OCI-LY3 (cell line): ENCODE results near the gene MASP1.

Experiments
- EZH2phosphoT487 ChIP-seq: fragments of 200-600 bp; shearing (Covaris generic); IDR thresholded peaks from 2 replicates; pipeline ENCODE4 v1.6.1; 2018; ENCODE audit warnings: antibody characterized with exemption, mixed run types, low read depth
- TF ChIP-seq, protein P1 (sequence below): fragments of 200-600, 300-600 bp; sonication (generic); IDR thresholded peaks from 2 replicates; pipeline ENCODE4 v1.5.1; 2014; ENCODE audit warnings: antibody characterized with exemption, low read length, low read depth

DNA sequence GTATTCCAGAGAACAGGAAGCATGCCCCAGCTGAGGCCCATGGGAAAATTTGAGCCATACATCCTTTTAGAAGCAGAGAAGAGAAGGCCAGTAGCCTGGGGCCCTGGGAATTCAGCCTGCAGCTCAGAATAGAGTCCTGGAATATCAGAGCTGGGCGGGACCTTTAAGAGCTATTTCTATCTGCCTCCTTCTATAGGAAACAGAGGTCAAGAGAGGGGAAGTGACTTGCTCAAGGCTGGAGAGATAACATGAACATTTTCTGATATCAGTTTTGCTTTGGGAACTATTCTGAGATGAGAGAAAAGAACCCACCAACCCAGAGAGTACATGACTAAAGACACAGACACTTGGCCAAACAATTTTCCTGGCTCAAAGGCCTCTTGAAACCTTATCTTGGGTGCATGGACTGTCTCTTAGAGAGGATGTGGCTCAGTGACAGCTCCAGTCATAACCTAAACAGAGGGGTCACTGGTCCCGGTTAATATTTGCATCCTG, 26.0 kb downstream of the MASP1 start:
- TF ChIP-seq, protein P1, sequence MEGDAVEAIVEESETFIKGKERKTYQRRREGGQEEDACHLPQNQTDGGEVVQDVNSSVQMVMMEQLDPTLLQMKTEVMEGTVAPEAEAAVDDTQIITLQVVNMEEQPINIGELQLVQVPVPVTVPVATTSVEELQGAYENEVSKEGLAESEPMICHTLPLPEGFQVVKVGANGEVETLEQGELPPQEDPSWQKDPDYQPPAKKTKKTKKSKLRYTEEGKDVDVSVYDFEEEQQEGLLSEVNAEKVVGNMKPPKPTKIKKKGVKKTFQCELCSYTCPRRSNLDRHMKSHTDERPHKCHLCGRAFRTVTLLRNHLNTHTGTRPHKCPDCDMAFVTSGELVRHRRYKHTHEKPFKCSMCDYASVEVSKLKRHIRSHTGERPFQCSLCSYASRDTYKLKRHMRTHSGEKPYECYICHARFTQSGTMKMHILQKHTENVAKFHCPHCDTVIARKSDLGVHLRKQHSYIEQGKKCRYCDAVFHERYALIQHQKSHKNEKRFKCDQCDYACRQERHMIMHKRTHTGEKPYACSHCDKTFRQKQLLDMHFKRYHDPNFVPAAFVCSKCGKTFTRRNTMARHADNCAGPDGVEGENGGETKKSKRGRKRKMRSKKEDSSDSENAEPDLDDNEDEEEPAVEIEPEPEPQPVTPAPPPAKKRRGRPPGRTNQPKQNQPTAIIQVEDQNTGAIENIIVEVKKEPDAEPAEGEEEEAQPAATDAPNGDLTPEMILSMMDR: no peak
- TF ChIP-seq EZH2phosphoT487: no peak
